Fibroblast of lung (primary cell): ENCODE data around the gene DOHH. TPM values are rescaled to one million over a fixed set of nuclear protein-coding genes. Genes with fewer than 3 reads are reported as not detected.

ENCODE experiments used
- DNase-seq, 2 donors: peaks; one replicate each; pipeline versions ENCODE4 v3.0.0 to v3.0.0-alpha.2; 2010; ENCODE audit warnings: low read depth in 2 of 2
- H2AFZ ChIP-seq: 2 replicates; pipeline ENCODE4 v1.5.1; 2012; ENCODE audit warnings: low read length, control low read depth, inconsistent platforms
- H3K27ac ChIP-seq: 2 replicates; pipeline ENCODE4 v1.5.1; 2011; ENCODE audit warnings: low read length, control low read depth; ENCODE audit not compliant: insufficient read depth
- H3K27me3 ChIP-seq: 2 replicates; pipeline ENCODE4 v1.5.1; 2011; ENCODE audit warnings: mild to moderate bottlenecking, low read length; ENCODE audit not compliant: control insufficient read depth, insufficient read depth
- H3K36me3 ChIP-seq: 2 replicates; pipeline ENCODE4 v1.5.1; 2011; ENCODE audit warnings: low read length; ENCODE audit not compliant: control insufficient read depth, insufficient read depth
- H3K4me1 ChIP-seq: 2 replicates; pipeline ENCODE4 v1.5.1; 2011; ENCODE audit warnings: low read length; ENCODE audit not compliant: control insufficient read depth, insufficient read depth; ENCODE audit errors: extremely low read depth
- H3K4me2 ChIP-seq: 2 replicates; pipeline ENCODE4 v1.5.1; 2011; ENCODE audit warnings: low read length, control low read depth; ENCODE audit not compliant: insufficient read depth; ENCODE audit errors: extremely low read depth
- H3K4me3 ChIP-seq, 4 experiments: fragments of 200-600 bp in 1 of 4; sonication (generic) in 1 of 4; replicated peaks in 1 of 4; 2 replicates each; pipeline ENCODE4 v1.5.1; 2011 to 2016; ENCODE audit warnings: low read length in 4 of 4, low read depth in 3 of 4, mild to moderate bottlenecking in 3 of 4, control low read depth in 2 of 4, inconsistent platforms in 1 of 4, mixed read lengths in 1 of 4; ENCODE audit not compliant: insufficient read depth in 1 of 4; ENCODE audit errors: control extremely low read depth in 1 of 4
- H3K79me2 ChIP-seq: 2 replicates; pipeline ENCODE4 v1.5.1; 2012; ENCODE audit warnings: mild to moderate bottlenecking, low read length, inconsistent platforms; ENCODE audit not compliant: control insufficient read depth, insufficient read depth
- H3K9ac ChIP-seq: 2 replicates; pipeline ENCODE4 v1.5.1; 2011; ENCODE audit warnings: mild to moderate bottlenecking, low read length, control low read depth; ENCODE audit not compliant: insufficient read depth
- H3K9me3 ChIP-seq: 2 replicates; pipeline ENCODE4 v1.5.1; 2012; ENCODE audit warnings: low read depth, low read length; ENCODE audit not compliant: control insufficient read depth, insufficient read depth
- H4K20me1 ChIP-seq: 2 replicates; pipeline ENCODE4 v1.5.1; 2011; ENCODE audit warnings: low read length; ENCODE audit not compliant: control insufficient read depth, insufficient read depth; ENCODE audit errors: extremely low read depth
- CTCF ChIP-seq, 2 donors: IDR thresholded peaks in 1 of 2; conservative IDR thresholded peaks in 1 of 2; 1 replicate in 1 of 2; 2 replicates in 1 of 2; pipeline ENCODE4 v1.5.1; 2011 to 2012; ENCODE audit warnings: low read length in 2 of 2, control low read depth in 1 of 2, inconsistent platforms in 1 of 2, low read depth in 1 of 2, mild to moderate bottlenecking in 1 of 2
- EZH2 ChIP-seq: IDR thresholded peaks from 2 replicates; pipeline ENCODE4 v1.5.1; 2012; ENCODE audit warnings: low read length, control low read depth, mild to moderate bottlenecking; ENCODE audit errors: missing control alignments
- polyA plus RNA-seq, 2 donors: library from polyadenylated mRNA; depleted of rRNA in 1 of 2; stranded (reverse) in 1 of 2; unstranded in 1 of 2; fragments of >200 nt; gene quantifications; 2 replicates each; pipeline ENCODE4 v1.2.1, GENCODE V29; 2011 to 2012; ENCODE audit warnings: missing spikeins in 1 of 2
- total RNA-seq: library from RNA; depleted of rRNA; stranded (reverse); fragments of >200 nt; gene quantifications from 2 replicates; pipeline ENCODE4 v1.2.1, GENCODE V29; 2014

The DOHH gene
- total and polyA plus RNA-seq, 2 donors (not counting 1 experiment from before 2014, with no cell fraction given), result 4.1 to 10.1 TPM

GRCh38 chr19:3468211-3468610 lies 32.3 kb downstream of the DOHH start:
- Histone ChIP-seq H3K9me3 (no peaks in the 10 kb centered on the region), H3K27me3 (no peaks in the 10 kb centered on the region), H3K36me3 (peaks cover 2% of the 10 kb centered on the region), H3K4me2 (no peak overlapping the region), H3K27ac (no peak overlapping the region), H2AFZ (no peak overlapping the region), H4K20me1 (no peaks in the 10 kb centered on the region), H3K79me2 (no peaks in the 10 kb centered on the region), H3K4me3 (no peak overlapping the region), H3K4me1 (peaks cover 3% of the 10 kb centered on the region), H3K9ac (no peak overlapping the region)
- TF ChIP-seq CTCF (conservative IDR thresholded peaks at IDR 0.05 in 1 of 2, IDR thresholded peaks at IDR 0.05 in 1 of 2; ENCODE audit: low read depth in 1 of 2, low read length in 2 of 2) (no peak), EZH2 (no peak)
- no peak for DNase-seq

GRCh38 chr19:3467437-3468198 lies 32.9 kb downstream of the DOHH start:
- H3K9me3 ChIP-seq, result no peaks in the 10 kb centered on the region
- H2AFZ ChIP-seq, result no peak overlapping the region
- H3K79me2 ChIP-seq, result no peaks in the 10 kb centered on the region
- no peak overlapping the region for H3K4me2 ChIP-seq
- TF ChIP-seq CTCF (conservative IDR thresholded peaks at IDR 0.05 in 1 of 2, IDR thresholded peaks at IDR 0.05 in 1 of 2; ENCODE audit: low read depth in 1 of 2, low read length in 2 of 2) (no peak), EZH2 (no peak)
- no peak overlapping the region for H3K9ac ChIP-seq
- H3K36me3 ChIP-seq, result peaks cover 4% of the 10 kb centered on the region
- H3K27ac ChIP-seq, result no peak overlapping the region
- DNase-seq, result no peak
- H4K20me1 ChIP-seq, result no peaks in the 10 kb centered on the region
- H3K4me1 ChIP-seq, result peaks cover 3% of the 10 kb centered on the region
- no peaks in the 10 kb centered on the region for H3K27me3 ChIP-seq
- H3K4me3 ChIP-seq, result no peak overlapping the region

DNA sequence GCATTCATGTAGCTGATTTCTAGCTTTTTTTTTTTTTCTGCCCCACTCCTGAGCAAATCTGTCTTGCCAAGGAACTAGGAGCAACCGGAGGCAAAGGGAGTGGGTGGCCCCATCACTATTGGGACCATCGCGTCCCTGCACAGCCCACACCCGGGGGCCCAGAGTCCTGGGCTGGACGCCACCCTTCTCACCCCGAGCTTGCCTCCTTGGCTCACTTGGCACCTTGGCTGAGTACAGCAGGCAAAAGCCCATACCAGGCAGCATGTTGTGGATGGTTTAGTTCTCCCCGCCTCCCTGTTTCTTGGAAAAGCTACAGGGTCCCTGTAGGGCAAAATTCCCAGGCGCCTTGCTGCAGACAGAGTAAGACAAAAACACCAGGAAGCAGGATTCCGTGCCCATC lies 33.8 kb downstream of the DOHH start:
- Histone ChIP-seq H3K4me1 (no peaks in the 10 kb centered on the region), H3K79me2 (no peaks in the 10 kb centered on the region), H3K36me3 (peaks cover 6% of the 10 kb centered on the region), H3K4me2 (no peak overlapping the region), H3K9ac (no peak overlapping the region), H3K27ac (no peak overlapping the region), H3K27me3 (no peaks in the 10 kb centered on the region), H3K9me3 (no peaks in the 10 kb centered on the region), H2AFZ (no peak overlapping the region), H4K20me1 (no peaks in the 10 kb centered on the region), H3K4me3 (no peak overlapping the region)
- DNase-seq, result peak in 1 of 2 donors; percentile 18
- no peak for TF ChIP-seq EZH2
- TF ChIP-seq CTCF (conservative IDR thresholded peaks at IDR 0.05 in 1 of 2, IDR thresholded peaks at IDR 0.05 in 1 of 2; ENCODE audit: low read depth in 1 of 2, low read length in 2 of 2), result no peak
